HepG2 (cell line): ENCODE data around the gene ARHGAP32. TPM values are rescaled to one million over a fixed set of nuclear protein-coding genes. Genes with fewer than 3 reads are reported as not detected.

Experiments
- ATAC-seq: fragments of 200-7000 bp; cut with Tn5 transposase; 3 replicates; pipeline ENCODE4 v1.9.1; 2020; ENCODE audit warnings: mild to moderate bottlenecking, moderate library complexity
- BruUV-seq: library from RNA; stranded (reverse); fragments of 400-500 nt; replicated peaks from 2 replicates; lab custom pipeline; 2021; lab: Mats Ljungman, UMichigan
- CTCF ChIA-PET: fragments of 300-600 bp; formaldehyde crosslinking; extraction: SDS; loops from one replicate; lab custom pipeline; 2021; ENCODE audit warnings: low total read pairs, inconsistent platforms, low intra/inter-chr PET ratio; lab: Yijun Ruan, JAX
- POLR2A ChIA-PET: fragments of 350-600 bp; sonication (Branson Sonifier 250); formaldehyde crosslinking; loops from one replicate; lab custom pipeline; 2020; ENCODE audit warnings: antibody characterized with exemption, inconsistent platforms; lab: Yijun Ruan, JAX
- DNase-seq: peaks from one replicate; pipeline ENCODE4 v3.0.0-alpha.2; 2015; ENCODE audit warnings: low spot score
- FAIRE-seq: peaks from 3 replicates; lab custom pipeline; 2011; peaks lifted over from hg19 to GRCh38; lab: Jason Lieb, UNC
- H2AFZ ChIP-seq: one replicate; pipeline ENCODE4 v1.6.1; 2011; ENCODE audit warnings: low read length, inconsistent platforms
- H3K27ac ChIP-seq: fragments of 300-600 bp; 3 replicates; pipeline ENCODE4 v1.8.0; 2011; ENCODE audit warnings: mixed run types, mild to moderate bottlenecking, mixed read lengths, low read length, inconsistent platforms; ENCODE audit not compliant: insufficient read depth; ENCODE audit errors: extremely low read length
- H3K27me3 ChIP-seq, 2 experiments: fragments of 200-600 bp in 1 of 2; 2 replicates in 1 of 2; 3 replicates in 1 of 2; pipeline versions ENCODE4 v1.6.0 to v1.8.0; 2011; ENCODE audit warnings: low read length in 2 of 2, mild to moderate bottlenecking in 2 of 2, moderate library complexity in 2 of 2, inconsistent platforms in 1 of 2; ENCODE audit not compliant: insufficient read depth in 2 of 2, control insufficient read depth in 1 of 2
- H3K36me3 ChIP-seq, 2 experiments: fragments of 200-600 bp in 1 of 2; replicated peaks in 1 of 2; 2 replicates in 1 of 2; 3 replicates in 1 of 2; pipeline versions ENCODE4 v1.5.1 to v1.8.0; 2011; ENCODE audit warnings: low read length in 2 of 2, inconsistent platforms in 1 of 2; ENCODE audit not compliant: insufficient read depth in 2 of 2, control insufficient read depth in 1 of 2
- H3K4me1 ChIP-seq: 2 replicates; pipeline ENCODE4 v1.5.1; 2012; ENCODE audit warnings: low read length, inconsistent platforms; ENCODE audit not compliant: insufficient read depth
- H3K4me2 ChIP-seq: 2 replicates; pipeline ENCODE4 v1.6.0; 2011; ENCODE audit warnings: low read depth, low read length, inconsistent platforms
- H3K4me3 ChIP-seq, 3 experiments: fragments of 200-600 bp in 1 of 3; sonication (generic), shearing (Covaris generic) in 1 of 3; replicated peaks in 1 of 3; 2 replicates each; pipeline ENCODE4 v1.5.1; 2011 to 2016; ENCODE audit warnings: low read length in 3 of 3, inconsistent platforms in 2 of 3, low read depth in 2 of 3, mild to moderate bottlenecking in 2 of 3, control low read depth in 1 of 3, mixed read lengths in 1 of 3; ENCODE audit not compliant: insufficient read depth in 1 of 3
- H3K79me2 ChIP-seq: one replicate; pipeline ENCODE4 v1.6.1; 2011; ENCODE audit warnings: low read length, inconsistent platforms; ENCODE audit not compliant: insufficient read depth
- H3K9ac ChIP-seq: 2 replicates; pipeline ENCODE4 v1.6.0; 2011; ENCODE audit warnings: mild to moderate bottlenecking, low read depth, low read length, inconsistent platforms; ENCODE audit not compliant: insufficient read depth
- H3K9me3 ChIP-seq: 2 replicates; pipeline ENCODE4 v1.5.1; 2012; ENCODE audit warnings: mild to moderate bottlenecking, low read length
- H4K20me1 ChIP-seq: 2 replicates; pipeline ENCODE4 v1.6.0; 2011; ENCODE audit warnings: inconsistent platforms, mild to moderate bottlenecking, low read length, moderate library complexity; ENCODE audit not compliant: insufficient read depth
- AGO2 ChIP-seq: fragments of 200-400 bp; formaldehyde crosslinking; optimal IDR thresholded peaks from 2 replicates; pipeline ENCODE3; 2017; ENCODE audit warnings: mild to moderate bottlenecking, low read depth, low read length, moderate library complexity
- BORCS8-MEF2B ChIP-seq: sonication (generic); formaldehyde crosslinking; IDR thresholded peaks from 2 replicates; pipeline ENCODE4 v1.8.0; 2022; ENCODE audit warnings: mild to moderate bottlenecking, missing genetic modification reagents
- CBX2 ChIP-seq, 2 experiments: fragments of 200-600 bp in 1 of 2; sonication (generic); formaldehyde crosslinking in 1 of 2; IDR thresholded peaks; 2 replicates each; pipeline versions ENCODE4 v1.7.0 to v1.8.1; 2018 to 2022; ENCODE audit warnings: low read depth in 2 of 2, low read length in 1 of 2, mild to moderate bottlenecking in 1 of 2, missing genetic modification reagents in 1 of 2
- CEBPB ChIP-seq: IDR thresholded peaks from 2 replicates; pipeline ENCODE4 v1.6.1; 2011; ENCODE audit warnings: low read depth, low read length, improper control_type of control experiment, borderline replicate concordance
- KLF15 ChIP-seq: sonication (generic); formaldehyde crosslinking; IDR thresholded peaks from 2 replicates; pipeline ENCODE4 v1.8.1; 2023; ENCODE audit warnings: borderline replicate concordance, mild to moderate bottlenecking, inconsistent platforms, missing genetic modification reagents, mixed read lengths
- MEIS2 ChIP-seq: sonication (generic); formaldehyde crosslinking; IDR thresholded peaks from 2 replicates; pipeline ENCODE4 v1.9.0; 2021; ENCODE audit warnings: mild to moderate bottlenecking, missing genetic modification reagents
- PHF8 ChIP-seq: sonication (generic); formaldehyde crosslinking; IDR thresholded peaks from 2 replicates; pipeline ENCODE4 v1.5.0; 2020; ENCODE audit warnings: missing genetic modification reagents
- RELA ChIP-seq: sonication (generic); formaldehyde crosslinking; IDR thresholded peaks from 2 replicates; pipeline ENCODE4 v1.4.0; 2020; ENCODE audit warnings: missing genetic modification reagents
- SMARCE1 ChIP-seq: fragments of 450-650 bp; IDR thresholded peaks from 2 replicates; pipeline ENCODE4 v1.6.1; 2017; ENCODE audit warnings: borderline replicate concordance
- TAF15 ChIP-seq: fragments of 200-400 bp; formaldehyde crosslinking; IDR thresholded peaks from one replicate; pipeline ENCODE4 v1.6.1; 2018; ENCODE audit warnings: mild to moderate bottlenecking, low read depth, low read length; ENCODE audit not compliant: poor library complexity, severe bottlenecking
- XBP1 ChIP-seq: sonication (generic); formaldehyde crosslinking; IDR thresholded peaks from 2 replicates; pipeline ENCODE4 v1.5.0; 2020; ENCODE audit warnings: missing genetic modification reagents
- ZFY ChIP-seq: sonication (generic); formaldehyde crosslinking; IDR thresholded peaks from 2 replicates; pipeline ENCODE4 v1.4.0; 2020; ENCODE audit warnings: missing genetic modification reagents
- ZMAT3 ChIP-seq: sonication (generic); formaldehyde crosslinking; conservative IDR thresholded peaks from 2 replicates; pipeline ENCODE4 v1.7.0; 2021; ENCODE audit warnings: missing genetic modification reagents
- ZNF225 ChIP-seq: sonication (generic); formaldehyde crosslinking; IDR thresholded peaks from 2 replicates; pipeline ENCODE4 v1.4.0; 2020; ENCODE audit warnings: mild to moderate bottlenecking, missing genetic modification reagents
- ZNF562 ChIP-seq: sonication (generic); formaldehyde crosslinking; IDR thresholded peaks from 2 replicates; pipeline ENCODE4 v1.8.0; 2022; ENCODE audit warnings: missing genetic modification reagents, borderline replicate concordance
- ZNF589 ChIP-seq: sonication (generic); formaldehyde crosslinking; conservative IDR thresholded peaks from 2 replicates; pipeline ENCODE4 v1.8.0; 2022; ENCODE audit warnings: mild to moderate bottlenecking, moderate library complexity, missing genetic modification reagents
- WGBS: methylation state at CpG from one replicate; pipeline ENCODE4 v1.1.6; 2017; ENCODE audit warnings: low lambda C conversion rate; 5-methylcytosine and 5-hydroxymethylcytosine counted together
- in situ Hi-C: cut with HindIII; loops from 2 replicates; pipeline ENCODE4 v1.10.0; 2017; ENCODE audit warnings: low pct_unique_long_range_greater_than_20kb; ENCODE audit not compliant: extremely low pct_ligation_motif_present
- intact Hi-C: fragments of 100-400 bp; cut with micrococcal nuclease; formaldehyde crosslinking; loops from one replicate; pipeline ENCODE4 v1.10.0; 2022; ENCODE audit not compliant: unreplicated experiment
- polyA plus RNA-seq, 8 experiments: library from polyadenylated mRNA; depleted of rRNA in 3 of 8; stranded (reverse) in 7 of 8; unstranded in 1 of 8; fragments of >200 nt; fragmentation: Illumina TruSeq in 4 of 8; extraction: Trizol in 4 of 8; gene quantifications; 2 replicates each; pipeline versions ENCODE4 v1.2.1 to v1.2.3, GENCODE V29; 2011 to 2016; ENCODE audit warnings: low read depth in 4 of 8, missing spikeins in 1 of 8, mixed read lengths in 1 of 8; ENCODE audit not compliant: insufficient read depth in 1 of 8
- total RNA-seq, 5 experiments: library from RNA; depleted of rRNA; stranded (reverse); fragments of >200 nt; fragmentation: Illumina TruSeq; extraction: Trizol; gene quantifications; 2 replicates each; pipeline ENCODE4 v1.2.3, GENCODE V29; 2016; ENCODE audit warnings: low read depth in 1 of 5
- TF ChIP-seq, protein P1 (sequence below): IDR thresholded peaks from 2 replicates; pipeline ENCODE4 v1.6.1; 2016; ENCODE audit warnings: mild to moderate bottlenecking
- TF ChIP-seq, protein P2 (sequence below): sonication (generic); formaldehyde crosslinking; IDR thresholded peaks from 2 replicates; pipeline ENCODE4 v1.4.0; 2020; ENCODE audit warnings: mild to moderate bottlenecking, low read depth, missing genetic modification reagents
- TF ChIP-seq, protein P3 (sequence below): sonication (generic); formaldehyde crosslinking; conservative IDR thresholded peaks from 2 replicates; pipeline ENCODE4 v1.8.0; 2022; ENCODE audit warnings: mild to moderate bottlenecking, moderate library complexity, missing genetic modification reagents

Gene ARHGAP32
- total and polyA plus RNA-seq, 2 of the 13 experiments (the other 11 are each of a cell fraction or from before 2014, with no cell fraction given): 6.3 to 8.2 TPM

DNA sequence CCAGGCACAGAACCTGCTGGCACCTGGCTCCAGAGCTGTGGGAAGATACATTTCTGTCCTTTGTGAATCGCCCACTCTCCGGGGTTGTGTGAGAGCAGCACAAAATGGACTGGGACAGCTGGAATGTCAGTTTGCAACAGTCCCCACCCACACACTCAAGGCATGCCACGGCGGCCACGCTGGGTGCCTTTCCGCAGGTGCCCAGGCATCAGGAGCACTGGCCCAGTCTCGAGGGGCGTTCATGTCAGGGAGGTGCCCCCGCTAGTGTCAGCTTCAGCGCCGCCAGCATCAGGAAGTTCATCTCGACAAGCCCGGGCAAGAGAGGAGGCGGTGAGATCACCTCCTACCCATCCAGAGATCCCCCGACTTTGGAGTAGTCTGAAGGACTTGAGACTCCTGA, 251.5 kb downstream of the ARHGAP32 start:
- CTCF ChIA-PET: no interaction called here
- no peaks in the 10 kb centered on the region for H3K79me2 ChIP-seq
- H3K9ac ChIP-seq: no peak overlapping the region
- intact Hi-C loops: no loop called here
- no peaks in the 10 kb centered on the region for H3K36me3 ChIP-seq
- H3K27ac ChIP-seq: no peak overlapping the region
- H3K4me3 ChIP-seq: no peak overlapping the region
- no TSS peak for BruUV-seq
- H3K4me2 ChIP-seq: no peak overlapping the region
- H4K20me1 ChIP-seq: no peaks in the 10 kb centered on the region
- H3K27me3 ChIP-seq: peaks cover 14 to 72% of the 10 kb centered on the region in 2 experiments; a peak in 3 of 5 replicates
- WGBS: 30% methylated on average over 3 of the region's 15 CpGs
- DNase-seq: no peak
- POLR2A ChIA-PET: no interaction called here
- in situ Hi-C loops: no loop called here
- no peak for FAIRE-seq
- H3K9me3 ChIP-seq: no peaks in the 10 kb centered on the region
- no peak overlapping the region for H2AFZ ChIP-seq
- no peak for ATAC-seq
- TF ChIP-seq ZNF562 (CRISPR knock-in tag): no peak
- no peak for TF ChIP-seq KLF15 (CRISPR knock-in tag)
- TF ChIP-seq CBX2 (IDR thresholded peaks at IDR 0.05; ENCODE audit: low read depth, low read length): no peak
- no peak for TF ChIP-seq CBX2 (CRISPR knock-in tag; IDR thresholded peaks at IDR 0.05; ENCODE audit: low read depth)
- TF ChIP-seq ZFY (CRISPR knock-in tag): no peak
- TF ChIP-seq CEBPB: no peak
- TF ChIP-seq, protein P1, sequence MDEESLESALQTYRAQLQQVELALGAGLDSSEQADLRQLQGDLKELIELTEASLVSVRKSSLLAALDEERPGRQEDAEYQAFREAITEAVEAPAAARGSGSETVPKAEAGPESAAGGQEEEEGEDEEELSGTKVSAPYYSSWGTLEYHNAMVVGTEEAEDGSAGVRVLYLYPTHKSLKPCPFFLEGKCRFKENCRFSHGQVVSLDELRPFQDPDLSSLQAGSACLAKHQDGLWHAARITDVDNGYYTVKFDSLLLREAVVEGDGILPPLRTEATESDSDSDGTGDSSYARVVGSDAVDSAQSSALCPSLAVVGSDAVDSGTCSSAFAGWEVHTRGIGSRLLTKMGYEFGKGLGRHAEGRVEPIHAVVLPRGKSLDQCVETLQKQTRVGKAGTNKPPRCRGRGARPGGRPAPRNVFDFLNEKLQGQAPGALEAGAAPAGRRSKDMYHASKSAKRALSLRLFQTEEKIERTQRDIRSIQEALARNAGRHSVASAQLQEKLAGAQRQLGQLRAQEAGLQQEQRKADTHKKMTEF (CRISPR knock-in tag): no peak
- no peak for TF ChIP-seq ZMAT3 (CRISPR knock-in tag)
- no peak for TF ChIP-seq ZNF225 (CRISPR knock-in tag)
- TF ChIP-seq, protein P2, sequence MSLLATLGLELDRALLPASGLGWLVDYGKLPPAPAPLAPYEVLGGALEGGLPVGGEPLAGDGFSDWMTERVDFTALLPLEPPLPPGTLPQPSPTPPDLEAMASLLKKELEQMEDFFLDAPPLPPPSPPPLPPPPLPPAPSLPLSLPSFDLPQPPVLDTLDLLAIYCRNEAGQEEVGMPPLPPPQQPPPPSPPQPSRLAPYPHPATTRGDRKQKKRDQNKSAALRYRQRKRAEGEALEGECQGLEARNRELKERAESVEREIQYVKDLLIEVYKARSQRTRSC (CRISPR knock-in tag): no peak
- no peak for TF ChIP-seq MEIS2 (CRISPR knock-in tag)
- TF ChIP-seq RELA (CRISPR knock-in tag): no peak
- no peak for TF ChIP-seq SMARCE1
- TF ChIP-seq ZNF589 (CRISPR knock-in tag): no peak
- no peak for TF ChIP-seq XBP1 (CRISPR knock-in tag)
- TF ChIP-seq, protein P3, sequence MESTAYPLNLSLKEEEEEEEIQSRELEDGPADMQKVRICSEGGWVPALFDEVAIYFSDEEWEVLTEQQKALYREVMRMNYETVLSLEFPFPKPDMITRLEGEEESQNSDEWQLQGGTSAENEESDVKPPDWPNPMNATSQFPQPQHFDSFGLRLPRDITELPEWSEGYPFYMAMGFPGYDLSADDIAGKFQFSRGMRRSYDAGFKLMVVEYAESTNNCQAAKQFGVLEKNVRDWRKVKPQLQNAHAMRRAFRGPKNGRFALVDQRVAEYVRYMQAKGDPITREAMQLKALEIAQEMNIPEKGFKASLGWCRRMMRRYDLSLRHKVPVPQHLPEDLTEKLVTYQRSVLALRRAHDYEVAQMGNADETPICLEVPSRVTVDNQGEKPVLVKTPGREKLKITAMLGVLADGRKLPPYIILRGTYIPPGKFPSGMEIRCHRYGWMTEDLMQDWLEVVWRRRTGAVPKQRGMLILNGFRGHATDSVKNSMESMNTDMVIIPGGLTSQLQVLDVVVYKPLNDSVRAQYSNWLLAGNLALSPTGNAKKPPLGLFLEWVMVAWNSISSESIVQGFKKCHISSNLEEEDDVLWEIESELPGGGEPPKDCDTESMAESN (CRISPR knock-in tag): no peak
- no peak for TF ChIP-seq AGO2
- TF ChIP-seq PHF8 (CRISPR knock-in tag): no peak
- TF ChIP-seq BORCS8-MEF2B (CRISPR knock-in tag): no peak
- TF ChIP-seq TAF15: no peak
- H3K4me1 ChIP-seq: no peaks in the 10 kb centered on the region
